Cardiac muscle cell (in vitro differentiated cells and primary cell): Measurements from ENCODE around the gene TEAD3. TPM values are rescaled to one million over a fixed set of nuclear protein-coding genes. Genes with fewer than 3 reads are reported as not detected.

Source experiments
- DNase-seq, 2 donors: peaks; one replicate each; pipeline versions ENCODE4 v3.0.0 to v3.0.0-alpha.2; 2010 to 2017; ENCODE audit warnings: low read depth in 1 of 2, low spot score in 1 of 2
- H3K27ac ChIP-seq: fragments of 200-600 bp; sonication (generic); 2 replicates; pipeline ENCODE4 v1.5.1; 2016
- H3K27me3 ChIP-seq: fragments of 200-600 bp; sonication (generic); 2 replicates; pipeline ENCODE4 v1.6.0; 2016; ENCODE audit warnings: control low read depth
- H3K36me3 ChIP-seq: fragments of 200-600 bp; sonication (generic); 2 replicates; pipeline ENCODE4 v1.5.1; 2016; ENCODE audit warnings: control low read depth
- H3K4me1 ChIP-seq: fragments of 200-600 bp; sonication (generic); 2 replicates; pipeline ENCODE4 v1.8.1; 2017; ENCODE audit warnings: low read depth, mild to moderate bottlenecking, mixed run types
- H3K4me3 ChIP-seq: fragments of 200-600 bp; sonication (generic); 2 replicates; pipeline ENCODE4 v1.5.1; 2016; ENCODE audit warnings: mild to moderate bottlenecking
- H3K9me3 ChIP-seq: fragments of 200-600 bp; sonication (generic); 2 replicates; pipeline ENCODE4 v1.5.1; 2017; ENCODE audit warnings: low read depth, mild to moderate bottlenecking, control low read depth
- CTCF ChIP-seq: IDR thresholded peaks from 2 replicates; pipeline ENCODE4 v1.5.1; 2012; ENCODE audit warnings: low read depth, mild to moderate bottlenecking, low read length
- polyA plus RNA-seq: library from polyadenylated mRNA; unstranded; fragments of >200 nt; fragmentation: Nextera tagmentation; extraction: Ambion mirVana; gene quantifications from 2 replicates; pipeline ENCODE4 v1.2.1, GENCODE V29; 2016
- total RNA-seq: library from RNA; depleted of rRNA; stranded (reverse); fragments of >200 nt; gene quantifications from 2 replicates; pipeline ENCODE4 v1.2.3, GENCODE V29; 2016

Gene TEAD3
- total and polyA plus RNA-seq, 2 experiments from 2014 or later, result 64.0 to 98.6 TPM

- no peak overlapping the region for H3K27ac ChIP-seq
- H3K27me3 ChIP-seq, result no peaks in the 10 kb centered on the region
- H3K4me3 ChIP-seq, result no peak overlapping the region
- peaks cover 20% of the 10 kb centered on the region for H3K36me3 ChIP-seq
- DNase-seq, result no peak
- no peaks in the 10 kb centered on the region for H3K9me3 ChIP-seq
- peaks cover 13% of the 10 kb centered on the region for H3K4me1 ChIP-seq
- TF ChIP-seq CTCF, result no peak
These were observed 18.6 kb downstream of the TEAD3 start for GRCh38 chr6:35478259-35478658.

GRCh38 chr6:35477551-35478179 lies 19.2 kb downstream of the TEAD3 start:
- Histone ChIP-seq H3K4me3 (no peak overlapping the region), H3K4me1 (peaks cover 16% of the 10 kb centered on the region), H3K27ac (no peak overlapping the region), H3K36me3 (peaks cover 20% of the 10 kb centered on the region), H3K27me3 (no peaks in the 10 kb centered on the region), H3K9me3 (no peaks in the 10 kb centered on the region)
- DNase-seq, result no peak
- no peak for TF ChIP-seq CTCF

GRCh38 chr6:35477028-35477427 lies 19.9 kb downstream of the TEAD3 start:
- no peak overlapping the region for H3K4me3 ChIP-seq
- H3K27ac ChIP-seq, result no peak overlapping the region
- no peaks in the 10 kb centered on the region for H3K9me3 ChIP-seq
- peaks cover 16% of the 10 kb centered on the region for H3K4me1 ChIP-seq
- H3K27me3 ChIP-seq, result no peaks in the 10 kb centered on the region
- no peak for DNase-seq
- TF ChIP-seq CTCF, result no peak
- peaks cover 20% of the 10 kb centered on the region for H3K36me3 ChIP-seq

- DNase-seq, result no peak
- H3K27me3 ChIP-seq, result no peaks in the 10 kb centered on the region
- no peaks in the 10 kb centered on the region for H3K9me3 ChIP-seq
- H3K36me3 ChIP-seq, result peaks cover 29% of the 10 kb centered on the region
- TF ChIP-seq CTCF, result no peak
- peaks cover 6% of the 10 kb centered on the region for H3K4me1 ChIP-seq
- H3K27ac ChIP-seq, result no peak overlapping the region
- H3K4me3 ChIP-seq, result no peak overlapping the region
These were observed 20.9 kb downstream of the TEAD3 start for GRCh38 chr6:35476004-35476403.

GRCh38 chr6:35475573-35475972 lies 21.3 kb downstream of the TEAD3 start:
- TF ChIP-seq CTCF, result no peak
- no peak overlapping the region for H3K4me3 ChIP-seq
- peaks cover 6% of the 10 kb centered on the region for H3K4me1 ChIP-seq
- H3K27ac ChIP-seq, result no peak overlapping the region
- DNase-seq, result no peak
- H3K9me3 ChIP-seq, result no peaks in the 10 kb centered on the region
- peaks cover 33% of the 10 kb centered on the region for H3K36me3 ChIP-seq
- no peaks in the 10 kb centered on the region for H3K27me3 ChIP-seq
